PC-9 (cell line): Measurements from ENCODE around the gene KCNMB1. TPM values are rescaled to one million over a fixed set of nuclear protein-coding genes. Genes with fewer than 3 reads are reported as not detected.

ENCODE experiments used
- BruUV-seq: library from RNA; stranded (reverse); fragments of 400-500 nt; replicated peaks from 2 replicates; lab custom pipeline; 2021; lab: Mats Ljungman, UMichigan
- CTCF ChIA-PET: fragments of 300-600 bp; sonication (Branson Sonifier 250); formaldehyde crosslinking; loops from one replicate; lab custom pipeline; 2022; ENCODE audit warnings: antibody characterized with exemption; lab: Charles Lee
- POLR2A ChIA-PET: fragments of 300-600 bp; sonication (Branson Sonifier 250); formaldehyde crosslinking; loops from one replicate; lab custom pipeline; 2022; ENCODE audit warnings: antibody characterized with exemption; ENCODE audit not compliant: unreplicated experiment; lab: Charles Lee
- DNase-seq, 2 experiments: peaks; one replicate each; pipeline versions ENCODE4 v3.0.0 to v3.0.0-alpha.2; 2015 to 2022; ENCODE audit warnings: mixed read lengths in 1 of 2
- H2AFZ ChIP-seq: fragments of 200-600 bp; sonication (generic); 2 replicates; pipeline ENCODE4 v1.8.1; 2017; ENCODE audit warnings: antibody characterized with exemption
- H3F3A ChIP-seq: fragments of 200-600 bp; sonication (generic); 2 replicates; pipeline ENCODE4 v1.8.1; 2017; ENCODE audit warnings: antibody characterized with exemption, mild to moderate bottlenecking, low read depth; ENCODE audit not compliant: insufficient read depth
- H3K27ac ChIP-seq: fragments of 200-600 bp; sonication (generic); 2 replicates; pipeline ENCODE4 v1.6.1; 2016; ENCODE audit warnings: mixed run types
- H3K27me3 ChIP-seq: fragments of 200-600 bp; sonication (generic); 2 replicates; pipeline ENCODE4 v1.6.1; 2016; ENCODE audit warnings: low read depth, mixed run types; ENCODE audit not compliant: insufficient read depth
- H3K36me3 ChIP-seq: fragments of 200-600 bp; sonication (generic); 2 replicates; pipeline ENCODE4 v1.6.1; 2016; ENCODE audit warnings: low read depth, mixed run types
- H3K4me1 ChIP-seq: fragments of 200-600 bp; sonication (generic); replicated peaks from 2 replicates; pipeline ENCODE4 v1.6.1; 2016; ENCODE audit warnings: mixed run types; ENCODE audit not compliant: insufficient read depth
- H3K4me2 ChIP-seq: fragments of 200-600 bp; sonication (generic); 2 replicates; pipeline ENCODE4 v1.6.1; 2017; ENCODE audit warnings: mixed run types
- H3K4me3 ChIP-seq: fragments of 200-600 bp; sonication (generic); 2 replicates; pipeline ENCODE4 v1.6.1; 2016; ENCODE audit warnings: mixed run types
- H3K79me2 ChIP-seq: fragments of 200-600 bp; sonication (generic); 2 replicates; pipeline ENCODE4 v1.6.1; 2017; ENCODE audit warnings: low read depth, mixed run types
- H3K9me2 ChIP-seq: fragments of 200-600 bp; sonication (generic); 2 replicates; pipeline ENCODE4 v1.8.1; 2017; ENCODE audit warnings: mild to moderate bottlenecking; ENCODE audit not compliant: insufficient read depth
- H3K9me3 ChIP-seq: fragments of 200-600 bp; sonication (generic); 2 replicates; pipeline ENCODE4 v1.8.1; 2016; ENCODE audit warnings: low read depth; ENCODE audit not compliant: insufficient read depth
- H4K20me1 ChIP-seq: fragments of 200-600 bp; sonication (generic); 2 replicates; pipeline ENCODE4 v1.8.1; 2017; ENCODE audit not compliant: insufficient read depth
- CTCF ChIP-seq: fragments of 200-600 bp; sonication (generic); conservative IDR thresholded peaks from 2 replicates; pipeline ENCODE4 v1.6.1; 2017; ENCODE audit warnings: mixed run types, antibody characterized with exemption, mild to moderate bottlenecking, moderate library complexity
- EZH2 ChIP-seq: fragments of 200-600 bp; sonication (generic); IDR thresholded peaks from 2 replicates; pipeline ENCODE4 v1.8.0; 2017; ENCODE audit warnings: antibody characterized with exemption, low read depth
- intact Hi-C: fragments of 100-400 bp; cut with micrococcal nuclease; formaldehyde crosslinking; loops from one replicate; pipeline ENCODE4 v1.10.0; 2022; ENCODE audit not compliant: unreplicated experiment
- total RNA-seq: library from RNA; stranded (reverse); gene quantifications from 2 replicates; pipeline ENCODE4 v1.2.3, GENCODE V29; 2021

The KCNMB1 gene
- total RNA-seq, 1 experiment from 2014 or later = not detected

GRCh38 chr5:170362102-170362501 is 27.1 kb downstream of the KCNMB1 start:
- intact Hi-C loops = no loop called here
- no TSS peak for BruUV-seq
- CTCF ChIA-PET = no interaction called here

GRCh38 chr5:170361616-170362015 is 27.6 kb downstream of the KCNMB1 start:
- Histone ChIP-seq H3K27ac (no peak overlapping the region), H3K4me3 (no peak overlapping the region), H4K20me1 (no peaks in the 10 kb centered on the region), H3K79me2 (no peaks in the 10 kb centered on the region), H3K9me3 (no peaks in the 10 kb centered on the region), H3K36me3 (no peaks in the 10 kb centered on the region), H3K9me2 (no peaks in the 10 kb centered on the region), H3K27me3 (peaks cover 6% of the 10 kb centered on the region; the same call in 1 of the 2 replicates), H2AFZ (no peak overlapping the region), H3F3A (no peaks in the 10 kb centered on the region), H3K4me2 (no peak overlapping the region), H3K4me1 (no peaks in the 10 kb centered on the region)
- ChIA-PET CTCF (no interaction called here), POLR2A (no interaction called here)
- DNase-seq = no peak
- BruUV-seq = no TSS peak
- TF ChIP-seq CTCF (no peak), EZH2 (no peak)
- intact Hi-C loops = no loop called here

More at GRCh38 chr5:170362102-170362501, 27.1 kb downstream of the KCNMB1 start:
- Histone ChIP-seq H3K4me2 (no peak overlapping the region), H3K9me2 (no peaks in the 10 kb centered on the region), H2AFZ (no peak overlapping the region), H3F3A (no peaks in the 10 kb centered on the region), H3K27ac (no peak overlapping the region), H3K27me3 (peaks cover 6% of the 10 kb centered on the region; the same call in 1 of the 2 replicates), H3K9me3 (no peaks in the 10 kb centered on the region), H3K4me1 (no peaks in the 10 kb centered on the region), H3K36me3 (no peaks in the 10 kb centered on the region), H3K4me3 (no peak overlapping the region), H3K79me2 (no peaks in the 10 kb centered on the region), H4K20me1 (no peaks in the 10 kb centered on the region)
- POLR2A ChIA-PET = no interaction called here
- TF ChIP-seq EZH2 (no peak), CTCF (no peak)
- no peak for DNase-seq

- Histone ChIP-seq H3K9me3 (no peaks in the 10 kb centered on the region), H4K20me1 (no peaks in the 10 kb centered on the region), H3K27me3 (peaks cover 6% of the 10 kb centered on the region; the same call in 1 of the 2 replicates), H3K9me2 (no peaks in the 10 kb centered on the region), H3K4me1 (no peaks in the 10 kb centered on the region), H2AFZ (no peak overlapping the region), H3K79me2 (no peaks in the 10 kb centered on the region), H3K4me3 (no peak overlapping the region), H3K4me2 (no peak overlapping the region), H3K27ac (no peak overlapping the region), H3K36me3 (no peaks in the 10 kb centered on the region), H3F3A (no peaks in the 10 kb centered on the region)
- ChIA-PET CTCF (no interaction called here), POLR2A (no interaction called here)
- no peak for DNase-seq
- intact Hi-C loops = no loop called here
- TF ChIP-seq CTCF (no peak), EZH2 (no peak)
- no TSS peak for BruUV-seq
These were observed 28.1 kb downstream of the KCNMB1 start for GRCh38 chr5:170361116-170361515.
